Measurements from ENCODE around the gene TBC1D7. TPM values are rescaled to one million over a fixed set of nuclear protein-coding genes. Genes with fewer than 3 reads are reported as not detected.
A peak's percentile ranks its signal among the peaks of the same experiment; 100 is the strongest.

TBC1D7 gene
- total RNA-seq, 1 experiment from 2014 or later, result 44.9 TPM

DNA sequence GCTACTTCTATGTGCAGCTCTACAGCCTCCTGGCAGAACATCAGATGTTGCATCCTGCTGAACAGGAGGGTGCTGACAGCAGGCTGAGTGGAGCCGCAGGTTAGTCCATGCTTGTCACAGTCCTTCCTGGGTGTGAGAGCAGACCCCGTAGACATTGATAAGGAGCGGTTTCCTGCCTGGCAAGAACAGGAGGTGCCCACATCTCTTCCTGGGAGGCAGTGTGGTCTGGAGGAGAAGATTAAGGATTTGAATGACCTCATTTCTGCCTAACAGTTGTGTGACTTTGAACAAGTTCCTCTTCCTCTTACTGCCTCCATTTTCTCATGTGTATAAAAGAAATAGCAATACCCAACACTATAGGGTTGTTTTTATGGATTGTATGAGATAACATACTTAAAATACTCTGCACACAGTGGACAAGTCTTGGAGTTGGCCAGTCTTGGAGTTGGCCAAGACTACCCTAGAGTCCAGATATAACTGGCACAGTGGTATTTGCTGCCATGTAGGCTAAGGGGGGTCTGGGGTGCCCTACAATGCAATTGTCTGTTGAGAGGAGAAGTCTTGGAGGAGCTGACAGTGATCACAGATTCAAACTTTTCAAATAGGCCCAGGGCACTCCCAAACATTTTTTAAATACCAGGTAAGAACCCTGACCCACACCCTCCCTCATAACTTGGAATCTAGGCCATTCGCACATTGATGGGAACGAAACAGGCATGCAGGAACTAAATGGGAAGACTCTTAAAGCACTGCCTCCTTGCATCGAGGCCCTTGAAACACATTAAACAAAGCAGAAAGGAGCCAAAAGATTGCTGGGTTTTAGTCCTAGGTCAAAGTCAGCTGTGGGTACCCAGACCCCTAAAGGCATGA lies 32.6 kb upstream of the TBC1D7 start:
- Mint-ChIP-seq H3K27me3 (ENCODE audit: low read depth) (no peaks in the 10 kb centered on the region; the same call in 1 of the 2 replicates), H3K4me3 (no peak overlapping the region), H3K4me1 (peaks cover 35% of the 10 kb centered on the region), H3K27ac (no peak overlapping the region), H3K36me3 (no peaks in the 10 kb centered on the region), H3K9me3 (no peaks in the 10 kb centered on the region)
- DNase-seq (ENCODE audit: low spot score) (no peak), ATAC-seq (no peak)
- ChIA-PET CTCF (interaction anchor here (0.9 to 1.6 kb wide), 2 partner anchors 18 to 213 kb away, joined by 5 read pairs; partner anchors contain the start of gene SIRT5), POLR2A (no interaction called here)
- TF ChIP-seq NR1H2 (CRISPR knock-in tag; IDR thresholded peaks at IDR 0.05) (no peak), GABPB1 (CRISPR knock-in tag; IDR thresholded peaks at IDR 0.05) (no peak), JUN (CRISPR knock-in tag; IDR thresholded peaks at IDR 0.05) (no peak), NR2C2 (CRISPR knock-in tag; IDR thresholded peaks at IDR 0.05) (no peak), CREB1 (CRISPR knock-in tag; IDR thresholded peaks at IDR 0.05) (no peak), MYBL2 (CRISPR knock-in tag; IDR thresholded peaks at IDR 0.05) (no peak)
- TF ChIP-seq, protein P1, sequence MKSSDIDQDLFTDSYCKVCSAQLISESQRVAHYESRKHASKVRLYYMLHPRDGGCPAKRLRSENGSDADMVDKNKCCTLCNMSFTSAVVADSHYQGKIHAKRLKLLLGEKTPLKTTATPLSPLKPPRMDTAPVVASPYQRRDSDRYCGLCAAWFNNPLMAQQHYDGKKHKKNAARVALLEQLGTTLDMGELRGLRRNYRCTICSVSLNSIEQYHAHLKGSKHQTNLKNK (CRISPR knock-in tag; IDR thresholded peaks at IDR 0.05), result no peak

- H3K4me3 Mint-ChIP-seq, result no peak overlapping the region
- H3K27ac Mint-ChIP-seq, result no peak overlapping the region
- ChIA-PET POLR2A (interaction anchor here (0.7 kb wide), 1 partner anchor 47 kb away, joined by 5 read pairs; no protein-coding TSS in a partner anchor), CTCF (no interaction called here)
- H3K27me3 Mint-ChIP-seq (ENCODE audit: low read depth), result no peaks in the 10 kb centered on the region; the same call in 1 of the 2 replicates
- no peaks in the 10 kb centered on the region for H3K9me3 Mint-ChIP-seq
- peaks cover 44% of the 10 kb centered on the region for H3K4me1 Mint-ChIP-seq
- TF ChIP-seq, protein P2, sequence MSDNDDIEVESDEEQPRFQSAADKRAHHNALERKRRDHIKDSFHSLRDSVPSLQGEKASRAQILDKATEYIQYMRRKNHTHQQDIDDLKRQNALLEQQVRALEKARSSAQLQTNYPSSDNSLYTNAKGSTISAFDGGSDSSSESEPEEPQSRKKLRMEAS (CRISPR knock-in tag; IDR thresholded peaks at IDR 0.05), result no peak
- TF ChIP-seq ZNF138 (CRISPR knock-in tag; conservative IDR thresholded peaks at IDR 0.05) (no peak), RELA (CRISPR knock-in tag; IDR thresholded peaks at IDR 0.05; ENCODE audit: borderline replicate concordance) (no peak), FOXP4 (CRISPR knock-in tag; IDR thresholded peaks at IDR 0.05) (no peak), JAZF1 (CRISPR knock-in tag; IDR thresholded peaks at IDR 0.05) (no peak)
- TF ChIP-seq, protein P1 (CRISPR knock-in tag; IDR thresholded peaks at IDR 0.05), result no peak
- DNase-seq (ENCODE audit: low spot score) (no peak), ATAC-seq (no peak)
- no peaks in the 10 kb centered on the region for H3K36me3 Mint-ChIP-seq
Measured at GRCh38 chr6:13359287-13359686, 30.9 kb upstream of the TBC1D7 start.

DNA sequence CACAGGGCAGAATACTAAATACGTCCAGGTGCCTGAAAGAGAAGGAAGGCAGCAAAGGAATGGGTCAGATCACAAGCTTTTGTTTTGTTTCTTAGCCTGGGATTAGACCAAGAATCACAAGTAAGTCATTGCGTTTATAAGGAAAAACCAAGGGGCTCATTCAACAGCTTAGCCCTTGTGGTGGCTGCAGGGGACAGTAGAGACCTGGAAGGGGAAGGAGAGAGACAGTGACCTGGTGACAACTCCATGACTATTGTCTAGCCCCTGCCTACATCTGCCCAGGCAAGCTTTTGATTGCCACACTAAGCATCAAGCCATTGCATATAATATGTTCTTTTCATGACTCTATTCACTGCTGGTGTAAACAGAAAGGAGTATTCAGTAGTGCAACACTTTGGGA lies 30.2 kb upstream of the TBC1D7 start:
- ATAC-seq (0 out of 2 replicates have a peak, but pooled peaks have one; percentile 14), DNase-seq (ENCODE audit: low spot score) (no peak)
- Mint-ChIP-seq H3K9me3 (no peaks in the 10 kb centered on the region), H3K36me3 (no peaks in the 10 kb centered on the region), H3K27me3 (ENCODE audit: low read depth) (no peaks in the 10 kb centered on the region; the same call in 1 of the 2 replicates), H3K4me1 (peaks cover 44% of the 10 kb centered on the region), H3K4me3 (no peak overlapping the region), H3K27ac (no peak overlapping the region; the same call in 1 of the 2 replicates)
- TF ChIP-seq NR2C2 (CRISPR knock-in tag; IDR thresholded peaks at IDR 0.05) (no peak), ZBTB21 (CRISPR knock-in tag; IDR thresholded peaks at IDR 0.05; ENCODE audit: borderline replicate concordance) (no peak), FOXJ3 (CRISPR knock-in tag; IDR thresholded peaks at IDR 0.05; ENCODE audit: borderline replicate concordance) (no peak), ZNF121 (CRISPR knock-in tag; IDR thresholded peaks at IDR 0.05) (no peak)
- TF ChIP-seq, protein P3, sequence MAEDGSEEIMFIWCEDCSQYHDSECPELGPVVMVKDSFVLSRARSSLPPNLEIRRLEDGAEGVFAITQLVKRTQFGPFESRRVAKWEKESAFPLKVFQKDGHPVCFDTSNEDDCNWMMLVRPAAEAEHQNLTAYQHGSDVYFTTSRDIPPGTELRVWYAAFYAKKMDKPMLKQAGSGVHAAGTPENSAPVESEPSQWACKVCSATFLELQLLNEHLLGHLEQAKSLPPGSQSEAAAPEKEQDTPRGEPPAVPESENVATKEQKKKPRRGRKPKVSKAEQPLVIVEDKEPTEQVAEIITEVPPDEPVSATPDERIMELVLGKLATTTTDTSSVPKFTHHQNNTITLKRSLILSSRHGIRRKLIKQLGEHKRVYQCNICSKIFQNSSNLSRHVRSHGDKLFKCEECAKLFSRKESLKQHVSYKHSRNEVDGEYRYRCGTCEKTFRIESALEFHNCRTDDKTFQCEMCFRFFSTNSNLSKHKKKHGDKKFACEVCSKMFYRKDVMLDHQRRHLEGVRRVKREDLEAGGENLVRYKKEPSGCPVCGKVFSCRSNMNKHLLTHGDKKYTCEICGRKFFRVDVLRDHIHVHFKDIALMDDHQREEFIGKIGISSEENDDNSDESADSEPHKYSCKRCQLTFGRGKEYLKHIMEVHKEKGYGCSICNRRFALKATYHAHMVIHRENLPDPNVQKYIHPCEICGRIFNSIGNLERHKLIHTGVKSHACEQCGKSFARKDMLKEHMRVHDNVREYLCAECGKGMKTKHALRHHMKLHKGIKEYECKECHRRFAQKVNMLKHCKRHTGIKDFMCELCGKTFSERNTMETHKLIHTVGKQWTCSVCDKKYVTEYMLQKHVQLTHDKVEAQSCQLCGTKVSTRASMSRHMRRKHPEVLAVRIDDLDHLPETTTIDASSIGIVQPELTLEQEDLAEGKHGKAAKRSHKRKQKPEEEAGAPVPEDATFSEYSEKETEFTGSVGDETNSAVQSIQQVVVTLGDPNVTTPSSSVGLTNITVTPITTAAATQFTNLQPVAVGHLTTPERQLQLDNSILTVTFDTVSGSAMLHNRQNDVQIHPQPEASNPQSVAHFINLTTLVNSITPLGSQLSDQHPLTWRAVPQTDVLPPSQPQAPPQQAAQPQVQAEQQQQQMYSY (CRISPR knock-in tag; IDR thresholded peaks at IDR 0.05), result no peak
- CTCF ChIA-PET, result interaction anchor here (0.7 to 1.4 kb wide), 2 partner anchors 70 to 257 kb away, joined by 3 to 8 read pairs; partner anchors contain the start of gene NOL7
- POLR2A ChIA-PET, result interaction anchor here (0.7 kb wide), 1 partner anchor 30 kb away, joined by 3 read pairs; the partner anchor contains the start of gene TBC1D7

All from WTC11 (cell line).